GM12891 (cell line): ENCODE measurements around the gene CAMK1D.

Experiments
- DNase-seq: peaks from one replicate; pipeline ENCODE4 v3.0.0; 2011; ENCODE audit warnings: low spot score; ENCODE audit not compliant: insufficient read length
- FAIRE-seq: peaks from 2 replicates; lab custom pipeline; 2011; peaks lifted over from hg19 to GRCh38; lab: Jason Lieb, UNC
- PAX5 ChIP-seq: IDR thresholded peaks from 2 replicates; pipeline ENCODE4 v1.6.1; 2011; ENCODE audit warnings: low read length, moderate library complexity, mild to moderate bottlenecking; ENCODE audit not compliant: insufficient read depth, severe bottlenecking
- POLR2A ChIP-seq: IDR thresholded peaks from 2 replicates; pipeline ENCODE4 v1.6.1; 2011; ENCODE audit warnings: low read depth, low read length, control low read depth
- POLR2AphosphoS5 ChIP-seq: IDR thresholded peaks from 2 replicates; pipeline ENCODE4 v1.6.1; 2011; ENCODE audit warnings: low read depth, low read length, control low read depth
- POU2F2 ChIP-seq: IDR thresholded peaks from 2 replicates; pipeline ENCODE4 v1.6.1; 2011; ENCODE audit warnings: low read depth, mild to moderate bottlenecking, control low read depth, low read length, moderate library complexity
- SPI1 ChIP-seq: IDR thresholded peaks from 2 replicates; pipeline ENCODE4 v1.6.1; 2011; ENCODE audit warnings: low read depth, low read length, control low read depth
- TAF1 ChIP-seq: IDR thresholded peaks from 2 replicates; pipeline ENCODE4 v1.6.1; 2011; ENCODE audit warnings: low read depth, low read length, control low read depth

CAMK1D gene

GRCh38 chr10:12448729-12449391, 99.5 kb downstream of the CAMK1D start:
- 0 out of 2 replicates have a peak, but pooled peaks have one; percentile 46 for TF ChIP-seq POLR2AphosphoS5
- TF ChIP-seq POLR2A = peak; percentile 55
- no peak; the same call in 1 of the 2 replicates for TF ChIP-seq TAF1
- DNase-seq = peak; percentile 38
- FAIRE-seq = peak; percentile 93

- FAIRE-seq (no peak), DNase-seq (no peak)
- no peak for TF ChIP-seq SPI1
- no peak for TF ChIP-seq POU2F2
- TF ChIP-seq POLR2A = no peak
- no peak for TF ChIP-seq TAF1
- no peak for TF ChIP-seq POLR2AphosphoS5
- no peak for TF ChIP-seq PAX5
Measured at GRCh38 chr10:12455318-12455717, 106.0 kb downstream of the CAMK1D start.

GRCh38 chr10:12455766-12456165, 106.4 kb downstream of the CAMK1D start:
- TF ChIP-seq POU2F2 (no peak), POLR2A (no peak), POLR2AphosphoS5 (no peak), SPI1 (no peak), PAX5 (no peak)
- FAIRE-seq (no peak), DNase-seq (no peak)

GRCh38 chr10:12459340-12459739, 110.0 kb downstream of the CAMK1D start:
- no peak for FAIRE-seq
- TF ChIP-seq TAF1 (no peak), POU2F2 (no peak), PAX5 (no peak), POLR2A (no peak), POLR2AphosphoS5 (no peak)

GRCh38 chr10:12459762-12460161, 110.4 kb downstream of the CAMK1D start:
- DNase-seq (no peak), FAIRE-seq (peak; percentile 55)
- TF ChIP-seq TAF1 (no peak), PAX5 (no peak), POLR2A (no peak), SPI1 (no peak), POU2F2 (no peak), POLR2AphosphoS5 (no peak)

More at GRCh38 chr10:12459340-12459739, 110.0 kb downstream of the CAMK1D start:
- no peak for DNase-seq

- TF ChIP-seq SPI1 (no peak), PAX5 (no peak), POLR2A (no peak)
- DNase-seq (no peak), FAIRE-seq (no peak)
Measured at GRCh38 chr10:12463459-12463838, 114.1 kb downstream of the CAMK1D start.

- DNase-seq (no peak), FAIRE-seq (peak; percentile 57)
- TF ChIP-seq POLR2AphosphoS5 (no peak), TAF1 (no peak), POU2F2 (no peak), POLR2A (no peak), SPI1 (no peak), PAX5 (no peak)
Measured at GRCh38 chr10:12465385-12466136, 116.2 kb downstream of the CAMK1D start.

GRCh38 chr10:12466704-12467305, 117.5 kb downstream of the CAMK1D start:
- no peak for TF ChIP-seq POLR2A
- no peak for TF ChIP-seq POLR2AphosphoS5
- no peak for TF ChIP-seq POU2F2
- no peak for TF ChIP-seq SPI1
- no peak for TF ChIP-seq PAX5
- no peak for TF ChIP-seq TAF1
- DNase-seq (no peak), FAIRE-seq (peak; percentile 71)

GRCh38 chr10:12469345-12469744, 120.0 kb downstream of the CAMK1D start:
- TF ChIP-seq SPI1 (no peak), POLR2AphosphoS5 (no peak)
- FAIRE-seq (no peak), DNase-seq (no peak)

GRCh38 chr10:12470719-12471118, 121.4 kb downstream of the CAMK1D start:
- TF ChIP-seq POLR2AphosphoS5 (no peak), SPI1 (no peak), POLR2A (no peak), PAX5 (no peak), TAF1 (no peak), POU2F2 (no peak)
- FAIRE-seq = no peak
- DNase-seq = no peak
